NCI-H446 treated with DMSO at 0.1 percent for 48 hours (cell line): ENCODE results near the gene CTSL.
"Not testable (repeated sequence)": the region's sequence is repeated elsewhere in the genome, so short reads cannot be mapped to it uniquely, and the experiment has no call there.

Source experiments
- DNase-seq: peaks from one replicate; lab custom pipeline; 2025; lab: John Stamatoyannopoulos, UW

Gene CTSL

DNA sequence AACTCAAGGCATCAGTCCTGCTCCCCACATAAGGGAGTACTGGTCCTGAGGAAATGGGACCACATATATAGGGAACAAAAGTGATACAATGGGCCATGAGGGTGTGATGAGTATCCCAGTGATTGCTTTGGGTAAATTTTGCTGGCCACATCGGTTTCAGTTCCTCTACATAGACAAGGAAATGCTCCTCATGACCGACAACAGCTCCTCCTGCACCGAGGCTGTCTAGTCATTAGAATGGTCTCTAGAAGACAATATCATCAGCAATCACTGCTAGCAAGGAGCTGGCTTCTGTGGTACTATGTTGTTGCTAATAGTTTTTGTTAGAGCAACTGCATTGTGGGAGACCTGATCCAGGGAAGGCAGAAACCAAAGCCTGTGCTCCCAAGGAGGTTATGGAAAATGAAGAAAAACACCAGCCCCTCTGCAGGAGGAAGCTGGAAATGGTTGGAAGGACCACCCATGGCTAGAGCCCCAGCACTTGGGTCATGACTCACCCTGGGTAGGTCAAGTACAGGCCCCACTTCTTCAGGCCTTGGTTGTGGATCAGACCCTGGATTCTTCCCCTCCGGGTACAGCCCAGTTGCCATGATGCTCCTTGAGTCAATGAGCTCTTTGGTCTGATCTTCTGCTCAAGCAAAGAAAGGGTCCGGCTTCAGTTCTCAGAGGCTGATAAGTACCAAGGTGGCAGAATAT, 3.4 kb upstream of the CTSL start:
- no peak for DNase-seq

DNA sequence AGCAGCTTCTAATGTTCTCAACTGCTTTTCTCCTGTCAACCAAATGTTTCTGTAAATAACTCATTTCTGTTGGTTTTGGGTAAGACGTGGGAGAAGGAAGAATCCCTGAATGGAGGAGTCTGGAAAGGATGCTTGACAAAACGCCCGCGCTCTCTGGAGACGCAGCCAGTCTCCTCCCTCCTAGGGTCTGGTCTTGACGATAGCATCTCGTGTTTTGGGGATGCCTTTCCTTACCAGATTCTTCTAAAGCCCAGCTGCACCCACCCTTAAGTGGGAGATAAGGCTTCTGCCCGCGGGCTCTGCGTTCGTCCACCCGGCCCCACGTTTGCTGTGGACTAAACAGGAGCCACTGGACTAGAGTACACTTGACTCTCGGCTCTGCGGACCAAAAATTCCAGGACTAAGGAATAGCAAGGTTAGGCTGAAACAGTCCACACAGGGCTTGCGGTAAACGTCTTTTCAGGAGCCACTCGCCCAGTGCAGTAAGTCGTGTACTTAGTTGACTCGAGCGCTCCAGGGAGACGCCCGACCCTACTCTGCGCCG, 491 bp upstream of the CTSL start:
- DNase-seq: no peak

GRCh38 chr9:87729246-87729645, 3.3 kb downstream of the CTSL start:
- DNase-seq: no peak

DNA sequence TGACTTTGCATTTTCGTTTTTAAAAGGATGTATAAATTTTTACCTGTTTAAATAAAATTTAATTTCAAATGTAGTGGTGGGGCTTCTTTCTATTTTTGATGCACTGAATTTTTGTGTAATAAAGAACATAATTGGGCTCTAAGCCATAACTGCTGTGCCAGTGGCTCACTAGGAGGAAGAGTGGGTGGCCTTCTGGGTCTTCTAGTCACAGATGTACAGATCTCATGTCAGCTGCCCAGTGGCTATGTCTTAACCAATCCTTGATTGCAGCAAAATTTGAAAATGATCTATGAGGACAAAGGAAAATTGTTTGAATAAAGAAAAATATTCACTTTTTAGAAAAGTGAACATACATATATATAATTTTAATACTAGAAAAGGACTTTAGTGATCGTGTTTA, 5.4 kb downstream of the CTSL start:
- DNase-seq: no peak

DNA sequence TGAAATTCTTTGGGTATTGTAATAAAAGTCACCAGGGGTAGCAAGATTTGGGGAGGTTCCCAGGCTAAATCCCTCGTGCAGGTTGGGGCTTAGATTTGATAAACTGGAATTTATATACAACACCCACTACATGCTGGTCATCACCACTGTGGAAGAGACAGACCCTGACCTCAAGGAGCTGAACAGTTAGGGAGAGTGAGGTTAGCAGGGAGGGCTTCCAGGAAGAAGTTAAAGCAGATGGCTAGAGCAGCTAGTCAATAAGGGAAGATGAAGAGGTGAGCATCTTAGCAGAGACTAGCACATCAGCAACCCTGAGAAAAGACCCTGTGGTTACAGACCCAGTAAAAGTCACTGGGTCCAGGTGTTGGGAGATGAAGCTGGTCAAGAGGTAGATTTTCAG, 6.4 kb downstream of the CTSL start:
- DNase-seq: no peak

DNA sequence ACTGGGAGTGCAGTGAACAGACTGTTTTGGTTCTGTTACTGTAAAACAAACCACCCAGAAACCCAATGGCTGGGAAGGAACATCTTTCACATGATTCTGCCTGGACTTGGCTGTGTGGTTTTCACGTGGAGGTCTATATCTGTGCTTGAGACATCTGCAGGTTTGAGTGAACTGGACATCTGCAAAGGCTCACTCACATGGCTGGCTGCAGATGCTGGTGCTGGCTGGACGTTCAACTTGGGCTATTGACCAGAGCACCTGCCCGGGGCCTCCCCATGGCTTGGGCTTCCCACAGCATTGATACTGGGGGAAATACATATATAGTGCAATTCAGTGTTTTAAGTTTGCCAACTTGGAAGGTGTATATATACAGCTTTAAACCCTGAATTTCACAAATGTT, 6.8 kb downstream of the CTSL start:
- DNase-seq: no peak

- no peak for DNase-seq
These were observed 7.5 kb downstream of the CTSL start for GRCh38 chr9:87733273-87734052.

GRCh38 chr9:87734106-87734505, 8.2 kb downstream of the CTSL start:
- DNase-seq: no peak

GRCh38 chr9:87739546-87739945, 13.6 kb downstream of the CTSL start:
- DNase-seq: no peak

DNA sequence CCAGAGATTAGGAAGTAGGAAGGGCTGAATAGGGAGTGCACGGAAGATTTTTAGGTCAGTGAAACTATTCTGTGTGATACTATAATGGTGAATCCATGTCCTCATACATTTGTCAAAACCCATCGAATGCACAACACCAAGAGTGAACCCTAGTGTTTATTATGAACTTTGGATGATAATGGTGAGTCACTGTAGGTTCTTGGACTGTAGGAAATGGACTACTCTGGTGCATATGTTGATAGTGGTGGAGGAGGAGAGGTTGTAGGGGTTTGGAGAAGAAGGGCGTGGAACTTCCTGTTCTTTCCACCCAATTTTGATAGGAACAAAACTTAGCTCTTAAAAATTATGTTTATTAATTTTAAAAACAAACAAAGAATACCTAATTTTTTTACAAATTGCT, 14.3 kb downstream of the CTSL start:
- no peak for DNase-seq

DNA sequence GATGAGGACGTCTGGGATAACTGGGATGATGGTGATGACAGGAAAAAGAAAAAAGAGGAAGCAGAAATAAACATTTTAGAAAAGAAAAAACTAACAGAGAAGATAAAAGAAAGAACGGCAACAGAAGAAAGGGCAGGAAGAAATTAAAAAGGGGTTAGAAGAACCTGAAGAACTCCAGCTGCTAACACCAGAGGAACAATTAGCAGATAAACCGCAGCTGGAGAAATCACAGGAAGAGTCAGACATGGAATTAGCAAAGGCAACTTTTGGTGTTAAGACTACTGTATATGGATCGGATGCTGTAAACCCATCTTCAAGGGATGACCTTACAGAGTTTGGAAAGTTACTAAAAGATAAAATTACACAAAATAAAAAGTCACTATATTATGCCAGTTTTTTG, 15.4 kb downstream of the CTSL start:
- no peak for DNase-seq

GRCh38 chr9:87741891-87742290, 16.0 kb downstream of the CTSL start:
- DNase-seq: no peak

DNA sequence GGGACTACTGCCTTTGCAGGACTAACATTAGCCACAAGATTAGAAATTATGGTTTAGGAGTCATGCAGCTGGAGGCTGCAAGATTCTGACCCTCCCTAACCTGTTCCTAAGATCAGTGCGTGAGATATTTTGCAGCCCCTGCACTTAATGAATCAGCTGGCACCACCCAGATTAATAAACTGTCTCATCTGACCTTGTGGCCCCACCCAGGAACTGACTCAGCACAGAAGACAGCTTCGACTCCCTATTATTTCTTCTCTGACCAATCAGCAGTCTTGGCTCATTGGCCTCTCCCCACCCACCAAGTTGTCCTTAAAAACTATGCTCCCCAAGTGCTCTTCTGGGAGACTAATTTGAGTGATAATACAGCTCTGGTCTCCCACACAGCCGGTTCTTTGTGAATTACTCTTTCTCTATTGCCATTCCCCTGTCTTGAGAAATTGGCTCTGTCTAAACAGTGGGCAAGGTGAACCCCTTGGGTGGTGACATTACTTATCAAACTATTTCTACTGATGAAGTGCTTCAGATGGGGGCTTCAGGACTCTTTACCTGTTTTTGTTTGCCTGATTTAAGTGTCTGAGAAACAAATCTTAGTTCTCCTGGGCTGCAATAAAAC, 17.0 kb downstream of the CTSL start:
- DNase-seq: no peak

GRCh38 chr9:87744247-87744646, 18.3 kb downstream of the CTSL start:
- DNase-seq: not testable (repeated sequence)

DNA sequence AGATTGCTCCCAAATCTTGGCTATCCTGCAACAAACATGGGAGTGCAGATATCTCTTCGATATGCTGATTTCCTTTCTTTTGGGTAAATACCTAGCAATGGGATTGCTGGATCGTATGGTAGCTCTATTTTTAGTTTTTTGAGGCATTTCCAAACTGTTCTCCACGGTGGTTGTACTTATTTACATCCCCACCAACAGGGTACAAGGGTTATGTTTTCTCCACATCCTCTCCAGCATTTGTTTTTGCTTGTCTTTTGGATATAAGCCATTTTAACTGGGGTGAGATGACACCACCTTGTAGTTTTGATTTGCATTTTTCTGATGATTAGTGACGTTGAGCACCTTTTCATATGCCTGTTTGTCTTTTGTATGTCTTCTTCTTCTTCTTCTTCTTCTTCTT, 20.3 kb downstream of the CTSL start:
- no peak for DNase-seq

- DNase-seq: no peak
These were observed 23.0 kb downstream of the CTSL start for GRCh38 chr9:87748881-87749280.

- DNase-seq: no peak
These were observed 23.6 kb downstream of the CTSL start for GRCh38 chr9:87749335-87750035.

DNA sequence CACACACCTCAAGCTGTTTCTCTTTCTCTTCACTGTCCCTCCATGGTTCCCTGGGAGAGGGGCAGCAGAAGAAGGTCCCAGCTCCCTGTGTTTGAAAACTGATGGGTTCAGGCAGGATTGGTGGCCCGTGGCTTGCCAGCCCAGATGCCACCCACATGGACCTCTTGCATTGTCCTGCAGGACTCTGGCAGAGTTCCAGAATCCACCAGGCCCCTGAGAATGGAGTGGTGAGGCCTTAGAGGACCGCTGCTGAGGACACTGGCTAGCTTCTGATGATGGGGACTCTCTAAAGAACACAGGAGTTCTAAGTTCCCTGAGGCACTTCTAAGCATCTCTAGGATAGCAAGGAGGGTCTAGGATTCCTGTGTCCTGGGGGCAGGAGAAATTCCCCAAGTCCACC, 24.8 kb downstream of the CTSL start:
- no peak for DNase-seq

- no peak for DNase-seq
These were observed 25.5 kb downstream of the CTSL start for GRCh38 chr9:87751423-87751822.

DNA sequence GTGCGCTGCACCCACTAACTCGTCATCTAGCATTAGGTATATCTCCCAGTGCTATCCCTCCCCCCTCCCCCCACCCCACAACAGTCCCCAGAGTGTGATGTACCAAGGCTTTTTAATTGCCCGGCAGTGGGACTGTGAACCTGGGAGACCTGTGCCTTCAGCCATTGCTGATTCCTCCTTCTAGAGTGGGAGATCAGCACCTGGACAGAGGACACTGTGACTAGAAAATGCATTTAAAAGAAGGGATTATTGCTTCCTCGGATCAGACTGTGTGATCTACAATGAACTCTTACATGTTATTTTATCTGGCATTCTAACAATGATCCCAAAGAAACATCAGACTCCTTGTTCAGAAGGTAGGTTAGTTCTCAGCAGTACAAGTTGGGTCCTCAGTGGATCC, 25.9 kb downstream of the CTSL start:
- DNase-seq: no peak

GRCh38 chr9:87753313-87753712, 27.4 kb downstream of the CTSL start:
- no peak for DNase-seq

DNA sequence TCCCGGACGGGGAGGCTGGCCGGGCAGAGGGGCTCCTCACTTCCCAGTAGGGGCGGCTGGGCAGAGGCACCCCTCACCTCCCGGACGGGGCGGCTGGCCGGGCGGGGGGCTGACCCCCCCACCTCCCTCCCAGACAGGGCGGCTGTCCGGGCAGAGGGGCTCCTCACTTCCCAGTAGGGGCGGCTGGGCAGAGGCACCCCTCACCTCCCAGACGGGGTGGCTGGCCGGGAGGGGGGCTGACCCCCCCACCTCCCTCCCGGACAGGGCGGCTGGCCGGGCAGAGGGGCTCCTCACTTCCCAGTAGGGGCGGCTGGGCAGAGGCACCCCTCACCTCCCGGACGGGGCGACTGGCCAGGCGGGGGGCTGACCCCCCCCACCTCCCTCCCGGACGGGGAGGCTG, 32.4 kb downstream of the CTSL start:
- not testable (repeated sequence) for DNase-seq
